GM21360 (cell line): ENCODE results near the gene SRI.
A peak's percentile ranks its signal among the peaks of the same experiment; 100 is the strongest.
"Not testable (repeated sequence)": the region's sequence is repeated elsewhere in the genome, so short reads cannot be mapped to it uniquely, and the experiment has no call there.

Experiments used
- ATAC-seq: cut with Tn5 transposase; IDR thresholded peaks from one replicate; pipeline ENCODE4 v1.9.1; 2021; ENCODE audit warnings: mild to moderate bottlenecking, moderate library complexity; ENCODE audit not compliant: unreplicated experiment

The SRI gene

GRCh38 chr7:88219781-88220747, at the start of gene SRI:
SRI (minus strand) TSS chr7:88220038; CDS start chr7:88220026, 12 bp downstream.
- peak; percentile 75 for ATAC-seq

GRCh38 chr7:88269586-88269985, 49.7 kb upstream of the SRI start:
- no peak for ATAC-seq

GRCh38 chr7:88268858-88269257, 49.0 kb upstream of the SRI start:
- ATAC-seq = no peak

GRCh38 chr7:88268051-88268450, 48.2 kb upstream of the SRI start:
- no peak for ATAC-seq

- ATAC-seq = no peak
Observed at GRCh38 chr7:88267421-88267820, 47.6 kb upstream of the SRI start.

- not testable (repeated sequence) for ATAC-seq
Observed at GRCh38 chr7:88264987-88265386, 45.1 kb upstream of the SRI start.

- ATAC-seq = no peak
Observed at GRCh38 chr7:88262562-88262961, 42.7 kb upstream of the SRI start.

- ATAC-seq = no peak
Observed at GRCh38 chr7:88260719-88261118, 40.9 kb upstream of the SRI start.

- no peak for ATAC-seq
Observed at GRCh38 chr7:88259656-88260380, 40.0 kb upstream of the SRI start.

GRCh38 chr7:88258296-88258695, 38.5 kb upstream of the SRI start:
- not testable (repeated sequence) for ATAC-seq

- ATAC-seq = no peak
Observed at GRCh38 chr7:88256906-88257305, 37.1 kb upstream of the SRI start.

GRCh38 chr7:88254721-88255424, 35.0 kb upstream of the SRI start:
- ATAC-seq = no peak

GRCh38 chr7:88253640-88254039, 33.8 kb upstream of the SRI start:
- ATAC-seq = no peak

- ATAC-seq = no peak
Observed at GRCh38 chr7:88244258-88244657, 24.4 kb upstream of the SRI start.

- ATAC-seq = peak; percentile 85
Observed at GRCh38 chr7:88243345-88243909, 23.6 kb upstream of the SRI start.

GRCh38 chr7:88239852-88240251, 20.0 kb upstream of the SRI start:
- no peak for ATAC-seq

GRCh38 chr7:88233828-88234227, 14.0 kb upstream of the SRI start:
- ATAC-seq = no peak

GRCh38 chr7:88230646-88231045, 10.8 kb upstream of the SRI start:
- no peak for ATAC-seq

- ATAC-seq = no peak
Observed at GRCh38 chr7:88229302-88229995, 9.6 kb upstream of the SRI start.

- no peak for ATAC-seq
Observed at GRCh38 chr7:88226886-88227516, 7.2 kb upstream of the SRI start.
